ENCODE results near the gene CFAP53. TPM values are rescaled to one million over a fixed set of nuclear protein-coding genes. Genes with fewer than 3 reads are reported as not detected.
"Not testable (repeated sequence)": the region's sequence is repeated elsewhere in the genome, so short reads cannot be mapped to it uniquely, and the experiment has no call there.

Gene CFAP53
- total RNA-seq, 6 donors from 2014 or later, result 0.34 to 13.6 (median 2.0) TPM

DNA sequence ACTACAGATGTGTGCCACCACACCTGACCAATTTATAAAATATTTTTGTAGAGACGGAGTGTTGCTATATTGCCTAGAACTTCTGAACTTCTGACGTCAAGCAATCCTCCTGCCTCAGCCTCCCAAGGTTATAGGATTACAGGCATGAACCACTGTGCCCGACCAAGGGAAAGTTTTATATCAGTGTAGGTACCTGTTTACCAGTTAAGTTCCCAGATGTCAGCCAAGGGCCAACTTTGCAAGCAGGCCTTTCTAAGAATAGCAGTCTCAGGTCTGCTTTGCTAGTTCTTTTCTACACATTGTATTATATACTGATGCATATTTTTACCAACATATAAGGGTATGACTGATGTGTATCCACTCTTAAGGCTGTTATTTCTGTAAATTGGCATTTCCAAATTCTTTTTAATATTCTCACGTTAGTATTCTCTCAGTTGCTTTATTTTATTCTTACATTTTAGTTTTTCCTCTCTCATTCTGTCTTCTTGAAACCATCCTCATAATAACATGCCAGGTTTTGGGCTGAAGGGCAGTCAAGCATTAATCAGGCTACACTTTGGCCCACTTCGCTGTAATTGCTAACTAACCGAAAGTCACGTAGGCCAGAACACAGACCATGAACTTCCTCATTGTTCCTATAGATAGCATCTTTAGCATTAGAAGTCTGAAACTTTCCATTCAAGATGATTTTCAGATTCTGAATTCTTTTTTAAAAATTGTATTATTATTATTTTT, 46.2 kb upstream of the CFAP53 start:
- ATAC-seq (ENCODE audit: low FRiP score in 2 of 2) (no peak), DNase-seq (no peak)
- no peak for TF ChIP-seq POLR2AphosphoS5 (IDR thresholded peaks at IDR 0.05)
- TF ChIP-seq EP300 (IDR thresholded peaks at IDR 0.05), result no peak
- no peak for TF ChIP-seq POLR2A (IDR thresholded peaks at IDR 0.05)
- no peaks in the 10 kb centered on the region for H3K36me3 ChIP-seq
- H3K4me1 ChIP-seq, result peaks cover 0 to 15% (median 5%) of the 10 kb centered on the region in 4 donors
- no peaks in the 10 kb centered on the region for H3K9me3 ChIP-seq
- H3K27ac ChIP-seq, result no peak overlapping the region
- no peak overlapping the region for H3K4me3 ChIP-seq
- WGBS, 2 donors, result 88 to 90% methylated on average over 7 of the region's 7 CpGs
- H3K27me3 ChIP-seq, result no peaks in the 10 kb centered on the region

DNA sequence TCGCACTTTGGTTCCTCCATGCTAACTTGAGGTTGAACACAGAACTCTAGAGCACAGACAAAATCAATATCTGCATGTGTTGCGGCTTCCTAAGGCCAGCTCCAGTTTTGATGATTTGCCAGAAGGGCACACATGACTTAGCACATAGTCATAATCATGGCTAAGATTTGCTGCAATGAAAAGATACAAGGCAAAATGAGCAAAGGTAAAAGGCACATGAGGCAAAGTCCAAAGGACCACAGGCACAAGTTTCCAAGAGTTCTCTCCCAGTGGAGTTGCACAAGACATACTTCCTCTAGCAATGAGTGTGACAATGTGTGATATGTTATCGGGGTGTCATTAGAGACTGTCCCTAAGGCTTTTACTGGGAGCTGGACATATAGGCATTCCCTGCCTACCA, 45.4 kb upstream of the CFAP53 start:
- no peaks in the 10 kb centered on the region for H3K27me3 ChIP-seq
- TF ChIP-seq POLR2A (IDR thresholded peaks at IDR 0.05) (no peak), POLR2AphosphoS5 (IDR thresholded peaks at IDR 0.05) (no peak), EP300 (IDR thresholded peaks at IDR 0.05) (no peak), CTCF (IDR thresholded peaks at IDR 0.05) (no peak)
- no peak overlapping the region for H3K4me3 ChIP-seq
- ATAC-seq (ENCODE audit: low FRiP score in 2 of 2) (no peak), DNase-seq (no peak)
- H3K4me1 ChIP-seq, result peaks cover 0 to 20% (median 10%) of the 10 kb centered on the region in 4 donors
- no peak overlapping the region for H3K27ac ChIP-seq
- no peaks in the 10 kb centered on the region for H3K9me3 ChIP-seq
- WGBS, 2 donors, result 89 to 90% methylated on average over 3 of the region's 3 CpGs
- H3K36me3 ChIP-seq, result no peaks in the 10 kb centered on the region

DNA sequence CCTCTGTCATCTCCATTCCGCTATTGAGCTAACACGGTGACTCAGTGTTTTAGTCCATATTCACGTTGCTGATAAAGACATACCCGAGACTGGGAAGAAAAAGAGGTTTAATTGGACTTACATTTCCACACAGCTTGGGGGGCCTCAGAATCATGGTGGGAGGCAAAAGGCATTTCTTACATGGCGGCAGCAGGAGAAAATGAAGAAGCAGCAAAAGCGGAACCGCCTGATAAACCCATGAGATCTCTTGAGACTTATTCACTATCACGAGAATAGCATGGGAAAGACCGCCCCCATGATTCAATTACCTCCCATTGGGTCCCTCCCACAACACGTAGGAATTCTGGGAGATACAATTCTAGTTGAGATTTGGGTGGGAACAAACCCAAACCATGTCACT, 43.8 kb upstream of the CFAP53 start:
- ATAC-seq (ENCODE audit: low FRiP score in 2 of 2), result no peak
- Histone ChIP-seq H3K4me1 (peaks cover 0 to 20% (median 10%) of the 10 kb centered on the region in 4 donors), H3K4me3 (no peak overlapping the region), H3K9me3 (peaks cover 0 to 2% (median 0%) of the 10 kb centered on the region in 4 donors), H3K27me3 (no peaks in the 10 kb centered on the region), H3K36me3 (no peaks in the 10 kb centered on the region), H3K27ac (no peak overlapping the region)
- DNase-seq, result no peak
- TF ChIP-seq POLR2A (IDR thresholded peaks at IDR 0.05), result no peak
- TF ChIP-seq EP300 (IDR thresholded peaks at IDR 0.05), result no peak
- no peak for TF ChIP-seq POLR2AphosphoS5 (IDR thresholded peaks at IDR 0.05)
- no peak for TF ChIP-seq CTCF (IDR thresholded peaks at IDR 0.05)
- WGBS, 2 donors, result 86 to 89% methylated on average over 10 of the region's 10 CpGs

DNA sequence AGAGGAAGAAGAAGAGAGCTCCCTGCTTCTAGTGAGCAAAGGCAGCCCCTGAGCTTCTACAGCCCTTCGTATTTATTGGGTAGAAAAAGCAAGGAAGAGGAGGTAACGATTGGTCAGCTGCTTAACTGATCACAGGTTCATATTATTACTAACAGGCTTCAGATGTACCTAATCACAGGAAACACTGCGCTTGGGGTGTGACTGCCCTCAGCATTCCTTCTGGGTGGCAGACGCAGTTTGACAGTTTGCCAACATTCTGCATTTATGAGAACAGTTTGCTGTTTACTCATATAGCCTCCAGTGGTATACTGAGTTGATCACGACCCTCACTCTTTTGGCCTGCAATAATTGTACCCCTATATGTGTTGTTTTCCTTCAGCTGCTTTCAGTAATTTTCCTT, 42.6 kb upstream of the CFAP53 start:
- H3K36me3 ChIP-seq; H3K9me3 ChIP-seq; H3K4me3 ChIP-seq; DNase-seq; H3K27me3 ChIP-seq; ATAC-seq (ENCODE audit: low FRiP score in 2 of 2): not testable (repeated sequence)
- 64 to 75% methylated on average over 5 of the region's 5 CpGs for WGBS, 2 donors
- Histone ChIP-seq H3K27ac (peak overlapping the region in 1 of 4 donors; percentile 30), H3K4me1 (peaks cover 0 to 20% (median 10%) of the 10 kb centered on the region in 4 donors)

DNA sequence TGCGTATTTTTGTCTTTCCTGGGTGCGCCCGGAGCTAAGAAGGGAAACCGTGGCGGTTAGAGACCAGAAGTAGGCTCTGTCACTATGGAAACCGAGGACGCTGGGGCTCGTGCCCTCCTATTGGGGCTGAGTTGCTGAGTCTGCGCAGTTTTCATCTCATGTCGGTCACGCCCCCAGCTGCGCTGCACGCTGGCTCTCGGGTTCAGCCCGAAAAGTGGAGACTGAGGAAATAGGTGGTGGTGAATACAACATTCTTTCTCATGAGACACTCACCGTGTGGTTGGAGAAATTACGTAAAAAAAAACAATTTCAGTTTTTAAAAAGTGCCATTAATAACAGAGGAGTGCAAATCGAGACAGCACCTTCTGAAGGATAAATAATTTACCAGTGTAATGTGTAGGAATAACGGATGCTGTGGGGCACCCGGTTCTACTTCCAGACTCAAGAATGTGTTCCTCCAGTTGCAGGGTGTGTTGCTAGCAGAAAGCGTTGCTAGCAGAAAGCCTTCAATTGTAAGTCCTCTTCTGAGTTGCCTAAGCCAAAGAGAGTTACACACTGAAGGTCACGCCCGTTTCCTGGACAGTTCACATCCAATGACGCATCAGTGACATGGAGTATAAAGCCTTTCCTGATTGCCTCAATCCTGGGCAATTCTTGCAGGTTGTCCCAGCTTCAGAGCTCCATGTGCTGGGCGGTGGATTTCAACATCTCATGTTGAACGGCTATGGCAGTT, 41.6 kb upstream of the CFAP53 start:
- peak; percentile 67 to 85 for TF ChIP-seq POLR2AphosphoS5 (IDR thresholded peaks at IDR 0.05)
- TF ChIP-seq EP300 (IDR thresholded peaks at IDR 0.05), result peak in 2 of 4 donors; percentile 60 to 69
- peak in 1 of 6 experiments; percentile 9 for TF ChIP-seq CTCF (IDR thresholded peaks at IDR 0.05)
- TF ChIP-seq POLR2A (IDR thresholded peaks at IDR 0.05), result peak in 1 of 4 donors; percentile 37
- 5% methylated on average over 18 to 26 of the region's 26 CpGs for WGBS, 2 donors
- DNase-seq (peak; percentile 87 to 94), ATAC-seq (ENCODE audit: low FRiP score in 2 of 2) (peak; percentile 92 to 99)
- peaks cover 0 to 20% (median 10%) of the 10 kb centered on the region in 4 donors for H3K4me1 ChIP-seq
- no peaks in the 10 kb centered on the region for H3K27me3 ChIP-seq
- H3K27ac ChIP-seq, result peak overlapping the region; percentile 11 to 30 (median 22)
- peaks cover 0 to 5% (median 0%) of the 10 kb centered on the region in 4 donors for H3K9me3 ChIP-seq
- H3K36me3 ChIP-seq, result no peaks in the 10 kb centered on the region
- peak overlapping the region; percentile 31 to 51 (median 40) for H3K4me3 ChIP-seq
